NOMO-1 treated with dmso at 0.1 percent for 144 hours (cell line): ENCODE results near the gene CENPM.

Source experiments
- DNase-seq: peaks from one replicate; lab custom pipeline; 2025; ENCODE audit not compliant: unreplicated experiment; lab: John Stamatoyannopoulos, UW

CENPM gene, protein sequence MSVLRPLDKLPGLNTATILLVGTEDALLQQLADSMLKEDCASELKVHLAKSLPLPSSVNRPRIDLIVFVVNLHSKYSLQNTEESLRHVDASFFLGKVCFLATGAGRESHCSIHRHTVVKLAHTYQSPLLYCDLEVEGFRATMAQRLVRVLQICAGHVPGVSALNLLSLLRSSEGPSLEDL

DNA sequence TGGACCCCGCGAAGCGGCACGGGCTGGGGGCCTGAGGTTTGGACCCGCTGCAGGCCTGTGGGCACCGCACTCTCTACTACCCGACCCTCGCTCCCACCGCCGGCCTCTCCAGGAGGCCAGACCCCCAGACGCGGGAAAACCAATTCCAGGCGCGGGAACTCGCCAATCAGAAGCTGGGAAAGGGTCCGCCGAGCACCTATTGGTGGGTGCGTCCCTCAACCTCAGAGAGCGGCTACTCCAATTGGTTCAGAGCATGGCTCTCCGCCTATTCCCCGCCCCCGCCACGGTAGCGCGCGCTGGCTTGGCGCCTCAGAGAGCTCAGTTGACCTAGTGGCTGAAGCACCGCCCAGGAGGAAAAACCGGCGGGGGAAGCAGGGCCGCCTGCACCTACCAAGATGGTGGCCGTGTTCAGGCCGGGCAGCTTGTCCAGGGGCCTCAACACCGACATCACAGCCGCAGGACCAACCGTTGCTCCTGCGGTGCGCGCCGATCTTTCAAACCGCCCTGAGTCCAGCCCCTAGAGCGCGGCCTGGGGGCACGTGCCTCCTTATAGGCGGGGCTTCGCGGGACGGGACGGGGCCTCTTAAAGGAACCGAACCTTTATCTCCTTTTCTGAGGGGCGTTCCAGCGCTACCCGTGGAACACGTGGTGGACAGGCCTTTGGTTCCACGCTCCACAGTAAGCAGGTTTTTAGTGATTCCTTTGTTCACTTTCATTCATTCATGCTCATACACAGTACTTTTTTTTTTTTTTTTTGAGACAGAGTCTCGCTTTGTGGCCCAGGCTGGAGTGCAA, at the start of gene CENPM:
Gene CENPM (minus strand): TSS at position 524 of the 795 bp plus-strand sequence. CDS start 76 bp downstream, at position 448.
- peak; percentile 95 for DNase-seq

DNA sequence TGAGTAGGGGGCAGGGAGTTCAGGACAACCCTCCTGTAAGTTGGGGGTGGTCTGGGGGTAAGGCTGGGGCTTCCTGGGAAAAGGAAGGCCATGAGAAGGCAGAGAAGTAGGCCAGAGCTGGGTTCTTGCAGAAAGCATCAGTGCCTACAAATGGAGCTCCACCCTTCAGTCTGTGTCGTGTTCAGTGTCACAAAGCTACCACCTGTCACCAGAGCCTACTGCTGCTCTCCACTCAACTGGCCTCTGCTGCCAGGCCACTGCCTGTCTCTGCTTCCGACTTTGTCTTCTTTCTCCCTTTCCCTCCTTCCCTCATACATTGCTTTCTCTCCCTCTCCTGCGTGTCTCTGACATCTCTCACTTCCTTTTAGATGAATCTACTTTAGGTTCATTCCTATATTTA, 48.3 kb upstream of the CENPM start:
- no peak for DNase-seq

DNA sequence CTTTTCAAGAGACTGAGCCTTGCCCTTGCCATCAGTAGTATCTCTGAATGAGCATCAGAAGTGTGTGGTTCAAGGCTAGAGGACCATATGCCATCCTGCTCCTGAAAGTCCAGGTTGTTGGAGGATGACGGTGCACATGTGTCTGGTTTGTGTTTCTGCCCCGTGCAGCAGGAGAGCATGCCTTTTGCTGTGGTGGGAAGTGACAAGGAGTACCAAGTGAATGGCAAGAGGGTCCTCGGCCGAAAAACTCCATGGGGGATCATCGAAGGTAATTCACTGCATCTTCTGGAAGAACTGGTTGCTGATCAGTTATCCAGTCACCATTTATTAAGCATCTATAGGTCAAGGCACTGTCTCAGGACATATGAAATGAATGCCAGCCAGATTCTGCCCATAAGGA, 45.5 kb upstream of the CENPM start:
- no peak for DNase-seq

DNA sequence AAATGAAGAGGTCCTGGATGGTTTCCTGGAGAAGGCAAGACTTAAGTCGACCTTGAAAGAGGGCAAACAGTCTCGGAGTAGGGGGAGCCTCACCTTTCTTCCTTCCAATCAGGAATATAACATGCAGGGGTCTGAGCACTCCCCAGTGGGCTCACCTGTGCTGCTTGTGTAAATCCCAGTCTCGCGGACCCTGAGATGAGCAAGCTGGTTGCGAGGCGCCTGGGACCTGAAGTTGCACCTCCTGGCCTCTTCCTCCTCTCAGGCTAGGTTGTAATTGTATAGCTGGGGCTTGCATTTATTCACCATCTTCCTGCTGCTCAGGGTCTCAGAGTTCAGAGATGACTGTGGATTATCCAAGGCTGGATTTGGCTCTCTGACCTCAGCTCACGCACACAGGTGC, 44.2 kb upstream of the CENPM start:
- DNase-seq: no peak

DNA sequence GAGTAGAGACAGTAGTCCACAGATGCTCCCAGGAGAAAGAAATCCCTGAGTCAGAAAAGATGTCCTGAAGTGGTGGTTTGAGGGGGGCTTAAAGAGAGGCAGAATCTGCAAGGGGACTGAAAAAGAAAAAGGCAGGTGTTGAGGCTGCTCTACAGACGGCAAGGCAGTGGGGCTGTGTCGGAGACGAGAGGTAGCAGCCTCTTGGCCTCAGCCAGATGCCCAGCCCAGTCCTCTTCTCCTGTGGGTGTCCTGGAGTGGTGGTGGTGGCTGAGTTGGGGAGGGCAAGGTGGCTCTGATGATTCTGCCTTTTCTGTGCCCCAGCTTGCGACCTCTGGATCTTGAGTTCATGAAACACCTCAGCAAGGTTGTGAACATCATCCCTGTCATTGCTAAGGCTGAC, 42.3 kb upstream of the CENPM start:
- no peak for DNase-seq

DNA sequence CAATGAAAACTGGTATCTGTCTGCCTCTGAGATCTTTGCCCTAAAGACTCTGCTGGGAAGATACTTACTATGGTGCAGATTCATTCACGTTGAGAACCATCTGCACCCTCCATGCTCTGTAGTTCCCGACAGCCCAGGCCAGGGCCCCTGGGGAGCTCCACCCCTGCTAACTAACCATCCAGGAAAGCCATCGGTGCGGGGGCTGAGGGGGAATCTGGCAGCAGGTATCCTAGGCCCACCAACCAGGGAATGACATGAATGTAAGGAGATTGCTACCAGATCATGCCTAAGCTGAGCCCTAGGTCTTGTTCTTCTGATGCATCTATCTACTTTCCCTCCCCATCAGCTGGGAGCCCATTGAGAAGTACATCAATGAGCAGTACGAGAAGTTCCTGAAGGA, 40.3 kb upstream of the CENPM start:
- no peak for DNase-seq

DNA sequence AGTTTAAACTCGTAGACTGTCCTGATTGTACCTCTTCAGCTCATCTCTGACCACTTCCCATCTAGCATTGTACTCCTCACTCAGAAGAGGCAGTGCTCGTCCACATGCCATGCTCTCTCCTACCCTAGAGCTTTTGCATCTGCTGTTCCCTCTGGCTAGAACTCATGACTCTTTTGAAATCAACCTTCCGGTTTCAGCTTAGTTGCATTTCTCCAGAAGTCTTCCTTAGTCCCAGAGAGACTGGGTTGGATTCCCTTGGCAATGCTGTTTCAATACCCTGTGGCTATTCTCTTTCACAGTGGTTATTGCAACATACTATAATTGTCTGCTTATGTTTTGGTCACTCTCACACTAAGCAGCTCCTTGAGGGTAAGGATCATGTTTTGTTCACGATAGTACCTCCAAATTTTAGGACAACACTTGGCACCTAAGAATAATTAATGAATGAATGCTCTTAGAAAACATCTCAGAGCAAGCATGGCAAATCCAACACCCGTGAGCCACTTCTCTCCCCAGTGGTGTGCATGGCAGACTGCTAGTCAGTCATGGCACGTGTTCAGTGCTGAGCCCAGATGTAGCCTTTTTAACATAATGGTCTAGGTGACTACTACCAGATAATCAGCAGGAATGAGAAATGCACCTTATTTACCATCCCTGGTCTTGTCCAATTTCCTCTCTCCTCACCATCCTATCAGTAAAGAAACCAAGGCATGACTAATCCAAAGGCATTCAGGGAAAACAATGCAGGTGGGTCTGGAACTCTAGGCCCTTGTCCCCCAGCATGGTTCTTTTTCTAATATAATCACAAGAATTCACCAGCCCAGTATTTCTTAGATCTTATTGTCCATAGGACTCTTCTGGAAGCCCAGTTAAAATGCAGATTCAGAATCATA, 36.8 kb upstream of the CENPM start:
- DNase-seq: peak; percentile 37

DNA sequence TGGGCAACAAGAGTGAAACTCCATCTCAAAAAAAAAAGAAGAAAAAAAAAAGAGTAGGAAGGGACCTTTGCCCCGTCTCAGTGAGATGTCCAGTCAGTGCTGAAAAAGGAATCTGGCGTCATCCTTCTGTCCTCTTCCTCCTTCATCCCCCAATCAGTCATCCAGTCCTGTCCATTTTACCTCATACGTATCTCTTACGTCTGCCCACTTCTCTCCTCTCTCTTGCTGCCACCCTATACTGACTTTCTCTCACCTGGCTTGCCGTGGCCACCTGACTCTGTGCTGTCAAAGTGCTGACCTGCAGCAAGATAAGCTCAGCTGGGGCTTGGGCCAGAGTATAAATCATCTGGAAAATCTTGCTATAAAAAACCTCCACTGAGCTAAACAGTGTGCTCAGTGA, 35.9 kb upstream of the CENPM start:
- DNase-seq: no peak

DNA sequence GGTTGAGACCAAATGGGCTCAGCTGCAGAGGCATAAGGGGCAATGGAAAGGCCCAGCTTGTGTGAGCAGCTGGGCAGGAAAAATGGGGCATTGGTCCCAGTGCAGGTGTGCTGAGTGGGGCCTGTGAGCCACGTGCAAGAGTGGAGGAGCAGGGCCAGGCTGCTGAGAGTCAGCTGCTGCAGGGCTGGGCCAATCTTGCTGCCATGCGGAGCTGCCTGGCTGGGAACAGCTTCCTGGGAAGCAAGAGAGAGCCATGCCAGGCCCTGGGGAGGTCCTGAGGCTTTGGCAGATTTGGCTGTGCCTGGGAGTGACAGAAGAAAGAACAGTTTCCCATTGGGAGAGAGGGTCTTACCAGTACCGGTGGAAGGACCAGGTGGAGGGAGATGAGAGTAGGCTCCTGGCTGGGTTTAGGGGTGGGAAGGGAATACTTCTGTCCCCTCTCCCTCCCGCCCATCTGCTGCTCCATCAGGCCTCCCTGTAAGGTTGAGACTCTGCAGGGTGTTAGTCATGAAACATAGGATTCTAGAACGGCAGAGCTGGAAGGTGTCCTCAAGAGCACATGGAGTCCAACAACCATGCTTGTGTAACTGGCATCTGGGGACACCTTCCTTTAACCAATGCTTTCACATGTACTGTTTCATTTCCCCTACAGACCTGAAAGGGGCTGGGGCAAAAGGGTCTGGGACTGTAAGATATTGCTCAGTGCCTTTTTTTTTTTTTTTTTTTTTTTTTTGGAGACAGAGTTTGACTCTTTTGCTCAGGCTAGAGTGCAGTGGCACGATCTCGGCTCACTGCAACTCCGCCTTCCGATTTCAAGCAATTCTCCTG, 32.7 kb upstream of the CENPM start:
- no peak for DNase-seq

DNA sequence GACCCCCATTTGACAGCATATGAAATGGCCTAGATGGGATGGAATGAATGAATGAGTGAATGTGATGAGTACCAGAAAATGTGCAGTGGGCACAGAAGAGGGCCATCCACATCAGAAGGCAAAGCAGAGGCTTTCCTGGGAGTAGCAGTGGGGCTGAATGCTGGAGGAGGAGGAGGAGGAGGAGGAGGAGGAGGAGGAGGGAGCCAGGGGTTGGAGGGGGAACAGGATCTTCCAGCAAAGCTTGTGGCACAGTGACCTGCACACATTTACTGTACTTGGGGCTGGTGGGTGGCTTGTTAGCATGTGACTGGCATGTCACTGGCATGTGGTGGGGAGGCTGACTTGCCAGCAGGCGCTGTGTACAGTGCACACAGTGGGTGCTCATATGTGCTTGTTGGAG, 31.8 kb upstream of the CENPM start:
- no peak for DNase-seq

DNA sequence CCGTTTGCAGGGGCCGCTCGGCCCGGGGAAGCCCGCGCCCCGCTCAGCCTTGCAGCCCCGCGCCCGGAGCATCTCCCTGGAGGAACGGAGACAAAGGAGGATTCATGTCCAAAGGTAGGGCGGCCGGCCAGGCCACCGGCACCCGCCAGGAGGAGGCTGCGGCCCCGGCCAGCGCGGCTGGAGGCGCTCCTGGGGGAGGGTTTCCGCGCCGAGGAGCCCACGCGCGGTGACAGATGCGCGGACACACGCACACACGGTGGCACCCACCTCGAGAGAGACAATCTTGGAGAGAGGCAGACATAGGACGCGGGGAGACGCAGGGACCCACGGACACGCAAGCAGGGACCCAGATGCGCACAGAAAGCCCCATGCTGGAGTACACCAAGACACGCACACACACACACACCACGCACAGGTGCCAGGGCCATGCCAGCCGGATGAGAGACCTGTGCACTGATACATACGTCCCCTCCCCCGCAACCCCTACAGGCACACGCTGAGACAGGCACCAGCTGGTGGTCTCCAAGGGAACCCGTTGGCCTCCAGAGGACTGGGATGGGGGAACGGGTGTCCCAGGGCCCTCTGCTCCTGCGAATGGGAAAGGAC, 30.1 kb upstream of the CENPM start:
- DNase-seq: no peak

DNA sequence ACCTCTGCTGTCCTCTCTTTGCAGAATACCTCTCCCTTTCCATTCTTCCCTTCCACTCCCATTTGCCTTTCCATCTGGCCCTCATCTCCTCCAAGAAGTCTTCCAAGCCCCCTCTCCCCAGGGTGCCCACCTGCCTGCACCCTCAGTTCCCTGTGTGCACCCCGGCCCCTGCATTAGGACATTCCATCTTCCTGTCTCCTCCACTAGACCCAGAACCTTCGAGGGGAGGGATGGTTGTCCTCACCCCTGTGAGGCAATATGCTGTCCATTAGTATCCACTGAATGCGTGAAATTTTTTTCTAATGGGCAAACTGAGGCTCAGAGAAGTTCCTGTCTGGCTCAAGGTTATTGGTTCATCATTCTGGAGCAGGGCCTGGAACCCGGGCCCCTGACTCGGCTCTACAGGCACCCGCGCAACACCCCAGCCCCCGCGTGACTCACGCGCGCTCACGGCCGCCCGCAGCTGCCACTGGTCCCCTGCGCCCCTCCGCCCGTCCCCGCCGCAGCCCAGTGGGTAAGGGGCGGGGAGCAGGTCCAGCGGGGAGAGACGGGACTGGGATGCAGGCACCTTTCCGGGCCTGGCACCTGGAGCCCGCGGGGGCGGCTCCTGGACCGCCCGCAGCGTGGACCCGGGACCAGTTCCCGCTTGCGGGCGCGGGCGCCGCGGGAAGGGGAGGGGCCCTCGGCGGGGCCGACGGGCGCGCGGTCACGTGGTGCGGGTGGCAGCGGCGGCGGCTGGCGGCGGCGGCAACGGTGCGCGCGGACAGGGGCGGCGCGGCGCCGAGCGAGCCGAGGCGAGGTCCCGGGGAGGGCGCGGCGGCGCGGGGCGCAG, 29.3 kb upstream of the CENPM start:
- no peak for DNase-seq

DNA sequence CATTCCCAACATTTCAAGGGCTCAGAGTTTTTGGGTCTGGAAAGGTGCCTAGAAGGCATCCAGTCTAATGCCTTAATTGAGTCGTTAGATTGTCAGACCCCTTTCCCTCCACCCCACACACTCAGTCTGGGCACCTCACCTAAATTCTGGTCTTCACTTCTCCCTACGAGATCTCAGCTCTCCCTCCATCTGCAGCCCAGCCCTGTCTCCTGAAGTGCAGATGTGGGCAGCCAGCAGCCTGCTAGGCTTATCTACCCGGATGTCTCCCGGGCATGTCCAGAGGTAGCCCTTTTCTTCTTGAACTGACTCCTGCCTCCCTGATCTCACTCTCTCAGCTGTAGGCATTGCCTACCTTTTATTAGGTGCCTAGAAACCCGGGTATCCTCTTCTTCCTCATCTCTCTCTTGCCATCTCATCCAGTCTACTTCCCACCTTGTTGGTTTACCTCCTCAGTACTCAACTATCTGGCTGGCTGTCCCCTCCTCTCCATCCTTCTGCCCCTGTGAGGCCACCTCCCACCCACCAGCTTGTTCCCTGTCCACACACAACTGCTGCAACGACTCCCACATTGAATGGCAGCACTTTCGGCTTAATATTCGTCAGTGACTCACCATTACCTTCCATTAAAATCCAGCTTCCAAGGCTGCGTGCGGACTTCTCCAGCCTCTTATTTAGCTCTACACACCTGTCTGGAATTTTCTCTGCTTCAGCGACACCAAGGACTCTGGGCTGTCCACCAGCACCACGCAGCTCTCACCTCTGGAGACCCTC, 28.5 kb upstream of the CENPM start:
- no peak for DNase-seq

DNA sequence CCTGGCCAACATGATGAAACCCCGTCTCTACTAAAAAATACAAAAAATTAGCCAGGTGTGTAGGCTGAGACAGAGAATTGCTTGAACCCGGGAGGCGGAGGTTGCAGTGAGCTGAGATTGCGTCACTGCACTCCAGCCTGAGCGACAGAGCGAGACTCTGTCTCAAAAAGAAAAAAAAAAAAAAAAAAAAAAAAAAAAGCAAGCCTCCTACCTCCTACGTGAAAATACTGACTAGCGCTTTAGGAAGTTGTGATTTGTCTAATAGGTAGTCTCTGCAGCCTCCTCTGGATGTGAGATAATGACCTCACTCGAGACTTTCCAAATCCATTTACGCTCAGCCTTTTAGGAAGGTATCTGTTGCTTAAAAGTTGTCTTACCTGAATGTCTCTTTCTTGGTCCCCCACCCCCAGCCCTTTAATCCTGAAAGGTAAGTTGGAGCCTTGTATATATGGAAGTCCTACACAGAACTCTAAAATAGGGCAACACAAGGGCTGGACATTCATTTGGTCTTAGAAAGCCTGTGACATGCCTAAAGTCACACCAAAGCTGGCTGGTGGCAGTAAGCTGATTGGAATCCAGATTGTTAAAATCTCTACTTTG, 27.8 kb upstream of the CENPM start:
- no peak for DNase-seq

DNA sequence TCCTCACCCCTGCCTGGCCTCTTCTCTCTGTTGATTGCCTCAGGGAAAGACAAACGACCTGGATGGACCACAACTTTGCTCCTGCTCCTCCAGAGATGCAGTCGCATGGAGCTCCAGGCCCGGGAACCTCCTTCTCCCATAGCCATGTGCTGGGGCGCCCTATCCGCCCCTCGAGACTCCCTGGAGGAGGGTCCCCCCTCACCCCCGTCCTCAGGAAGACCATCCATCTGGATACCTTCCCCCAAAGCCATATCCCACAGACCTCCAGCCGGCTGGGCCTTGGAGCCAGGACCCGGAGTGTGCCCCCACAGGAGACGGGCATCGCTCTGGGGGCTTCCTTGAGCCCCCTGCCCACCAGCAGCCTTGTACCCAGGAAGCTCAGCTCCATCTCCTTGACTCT, 24.5 kb upstream of the CENPM start:
- DNase-seq: no peak

DNA sequence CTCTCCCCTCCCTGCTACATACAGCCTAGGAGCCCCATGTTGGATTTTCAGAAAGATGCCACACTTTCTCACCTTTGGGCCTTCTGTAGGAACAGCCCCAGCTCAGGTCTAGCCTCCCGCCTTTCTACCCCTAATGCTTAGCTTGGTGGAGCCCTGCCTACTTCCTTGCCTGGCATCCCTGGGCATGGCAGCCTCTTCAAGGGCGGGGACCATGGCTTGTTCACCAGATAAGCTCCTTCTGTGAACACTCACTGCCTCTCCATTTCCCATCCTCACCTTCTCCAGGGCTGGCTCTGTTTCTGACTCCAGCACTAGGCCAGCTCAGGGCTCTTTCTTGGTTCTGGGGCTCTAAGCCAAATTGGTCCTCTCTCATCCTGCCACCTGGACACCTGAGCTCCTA, 23.6 kb upstream of the CENPM start:
- no peak for DNase-seq

DNA sequence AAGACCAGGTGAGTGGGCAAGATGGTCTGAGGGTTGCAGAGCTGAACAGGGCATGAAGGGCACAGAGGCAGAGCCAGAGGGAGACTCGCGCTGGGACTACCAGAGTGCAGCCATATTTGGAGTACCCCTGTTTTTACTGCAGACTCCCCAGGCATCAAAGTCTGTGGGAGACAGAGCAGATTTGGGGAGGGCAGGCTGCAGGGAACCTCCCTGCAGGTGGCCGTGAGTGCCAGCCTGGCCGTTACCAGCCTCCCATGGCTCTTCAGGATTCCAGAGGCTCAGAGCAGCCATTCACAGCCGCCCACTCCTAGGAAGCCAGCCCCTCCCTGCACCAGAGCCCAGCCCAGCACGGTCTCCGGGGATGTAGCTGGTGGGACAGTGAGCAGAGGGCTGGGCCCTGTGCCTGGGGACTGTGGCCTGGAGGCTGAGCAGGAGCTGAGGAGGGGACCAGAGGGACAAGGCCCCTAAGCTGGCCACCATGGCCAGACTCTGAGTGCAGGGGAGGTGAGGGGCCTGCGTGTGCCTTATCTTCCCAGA, 22.2 kb upstream of the CENPM start, which contains the start of gene SEPTIN3:
Gene SEPTIN3 (plus strand): TSS at position 334 of the 537 bp plus-strand sequence. CDS start 2,050 bp downstream, outside the sequence.
- no peak for DNase-seq

DNA sequence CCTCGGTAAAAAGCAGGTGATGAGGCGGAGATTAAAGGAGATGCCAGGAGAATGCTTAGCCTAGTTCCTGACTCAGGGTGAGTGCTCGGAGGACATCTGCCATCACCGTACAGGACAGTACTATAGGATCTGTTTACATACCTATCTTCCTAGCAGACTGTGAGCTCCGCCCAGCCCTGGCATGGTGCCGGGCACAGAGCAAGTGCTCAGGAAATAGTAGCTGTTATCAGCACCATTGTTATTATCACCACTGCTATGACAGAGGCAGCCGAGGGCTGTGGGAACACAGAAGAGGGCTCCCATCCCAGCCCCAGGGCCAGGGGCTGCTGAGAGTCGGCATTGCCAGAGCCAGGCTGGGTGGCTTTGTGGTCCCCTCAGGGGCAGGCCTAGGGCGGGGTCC, 21.6 kb upstream of the CENPM start:
- no peak for DNase-seq
